ENCODE results near the gene NOC2L. TPM values are rescaled to one million over a fixed set of nuclear protein-coding genes. Genes with fewer than 3 reads are reported as not detected.
A peak's percentile ranks its signal among the peaks of the same experiment; 100 is the strongest.

NOC2L gene
- total and polyA plus RNA-seq, 9 of the 15 experiments (the other 6 are each of a cell fraction or from before 2014, with no cell fraction given), result 4.0 to 410 (median 200) TPM

GRCh38 chr1:944341-945325 is 14.4 kb downstream of the NOC2L start (continued):
- TF ChIP-seq ATF3 (IDR thresholded peaks at IDR 0.05) (no peak), ATF3 (CRISPR knock-in tag; conservative IDR thresholded peaks at IDR 0.05) (no peak), NR1H2 (CRISPR knock-in tag; IDR thresholded peaks at IDR 0.05) (no peak), KDM4B (IDR thresholded peaks at IDR 0.05; ENCODE audit: borderline replicate concordance in 2 of 2, low read depth in 1 of 2) (no peak), ARNT (IDR thresholded peaks at IDR 0.05) (no peak), SMARCB1 (IDR thresholded peaks at IDR 0.05; ENCODE audit: insufficient read length, low read depth) (no peak), CREB5 (CRISPR knock-in tag; IDR thresholded peaks at IDR 0.05) (no peak), ZNF174 (CRISPR knock-in tag; IDR thresholded peaks at IDR 0.05) (no peak), POLR2G (IDR thresholded peaks at IDR 0.05; ENCODE audit: low read depth, low read length) (peak; percentile 8), CBFA2T3 (IDR thresholded peaks at IDR 0.05) (0 out of 2 replicates have a peak, but pooled peaks have one; percentile 40), CEBPZ (IDR thresholded peaks at IDR 0.05; ENCODE audit: borderline replicate concordance, low read depth, low read length) (no peak), RFX7 (CRISPR knock-in tag; IDR thresholded peaks at IDR 0.05) (no peak), ZNF764 (CRISPR knock-in tag; IDR thresholded peaks at IDR 0.05; ENCODE audit: low read depth) (no peak), COPS2 (conservative IDR thresholded peaks at IDR 0.05) (no peak), ZBTB34 (CRISPR knock-in tag; IDR thresholded peaks at IDR 0.05) (no peak), ASH1L (IDR thresholded peaks at IDR 0.05; ENCODE audit: borderline replicate concordance, low read depth, partially characterized antibody) (no peak), MNT (conservative IDR thresholded peaks at IDR 0.05) (0 out of 4 replicates have a peak, but pooled peaks of 1 of the 2 experiments have one; percentile 21)
